NCI-H526 (cell line): ENCODE measurements around the gene KNG1.

Experiments used
- DNase-seq, 2 experiments: peaks; one replicate each; lab custom pipeline; 2025; lab: John Stamatoyannopoulos, UW

The KNG1 gene

GRCh38 chr3:186779204-186779603 lies 62.0 kb downstream of the KNG1 start:
- DNase-seq, result no peak

DNA sequence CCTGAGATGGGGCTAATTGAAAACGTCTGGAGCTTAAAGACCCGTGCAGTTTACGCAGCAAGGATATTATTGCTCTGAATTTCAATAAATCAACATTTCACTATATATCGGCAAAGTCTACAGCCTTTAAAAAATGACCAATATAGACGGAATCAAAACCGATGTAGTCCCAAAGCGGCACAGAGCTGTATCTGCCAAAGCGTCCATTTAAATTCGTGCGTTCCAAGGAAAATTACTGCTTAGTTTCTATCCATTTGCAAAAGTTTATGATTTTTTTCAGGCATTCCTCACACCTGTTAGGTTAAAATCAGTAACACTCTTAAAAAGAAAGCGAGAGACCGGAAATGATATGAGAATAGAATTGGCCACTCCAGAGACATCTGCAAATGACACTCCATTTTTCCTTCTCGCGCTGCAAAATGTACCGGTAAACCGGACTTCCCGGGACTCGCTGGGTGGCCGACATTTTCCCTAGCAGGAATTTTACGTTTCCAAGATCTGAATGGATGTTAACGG lies 65.4 kb downstream of the KNG1 start:
- DNase-seq, result peak in 1 of 2 experiments; percentile 74

- DNase-seq, result peak; percentile 77 to 94
Measured at GRCh38 chr3:186783058-186783730, 66.0 kb downstream of the KNG1 start, which contains the start of gene EIF4A2. Gene EIF4A2, plus strand, starts transcription at chr3:186783577. Its CDS starts 34 bp downstream, at chr3:186783611.

DNA sequence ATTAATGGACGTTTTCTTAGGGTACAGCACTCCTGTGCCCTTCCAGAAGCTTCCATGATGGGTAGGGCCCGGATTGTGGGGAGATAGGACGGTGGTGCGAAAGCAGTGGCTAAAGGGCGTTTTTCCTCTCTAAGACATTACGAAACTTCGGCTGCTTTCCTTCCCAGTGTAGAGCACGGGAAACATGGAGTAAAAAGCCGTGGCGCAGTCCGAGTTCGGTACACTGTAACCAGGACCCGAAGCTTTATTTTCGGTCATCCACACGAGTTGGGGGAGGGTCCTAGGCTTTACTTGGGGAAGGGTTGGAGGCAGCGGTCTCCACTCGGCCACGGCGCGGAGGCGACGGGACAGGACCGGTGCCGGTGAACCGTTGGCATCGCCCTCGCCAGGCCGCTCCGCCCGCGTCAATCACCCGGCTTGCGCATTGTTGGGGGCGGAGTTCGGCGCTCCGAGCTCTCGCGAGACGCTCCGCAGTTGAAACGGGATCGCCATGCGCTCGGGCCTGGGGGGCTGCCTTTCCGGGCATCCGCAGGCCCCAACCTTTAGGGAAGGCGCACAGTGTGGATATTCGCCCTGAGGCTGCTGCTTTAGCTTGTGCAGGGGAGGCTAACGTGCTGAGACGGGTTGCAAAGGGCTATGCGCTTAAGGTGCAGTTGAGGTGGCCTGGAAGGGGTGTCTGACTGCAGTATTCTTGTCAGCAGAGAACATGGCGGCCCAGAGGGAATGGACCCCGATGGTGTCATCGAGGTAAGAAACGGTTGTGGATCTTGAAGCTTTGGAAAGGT lies 66.8 kb downstream of the KNG1 start:
- DNase-seq, result peak in 1 of 2 experiments; percentile 83

DNA sequence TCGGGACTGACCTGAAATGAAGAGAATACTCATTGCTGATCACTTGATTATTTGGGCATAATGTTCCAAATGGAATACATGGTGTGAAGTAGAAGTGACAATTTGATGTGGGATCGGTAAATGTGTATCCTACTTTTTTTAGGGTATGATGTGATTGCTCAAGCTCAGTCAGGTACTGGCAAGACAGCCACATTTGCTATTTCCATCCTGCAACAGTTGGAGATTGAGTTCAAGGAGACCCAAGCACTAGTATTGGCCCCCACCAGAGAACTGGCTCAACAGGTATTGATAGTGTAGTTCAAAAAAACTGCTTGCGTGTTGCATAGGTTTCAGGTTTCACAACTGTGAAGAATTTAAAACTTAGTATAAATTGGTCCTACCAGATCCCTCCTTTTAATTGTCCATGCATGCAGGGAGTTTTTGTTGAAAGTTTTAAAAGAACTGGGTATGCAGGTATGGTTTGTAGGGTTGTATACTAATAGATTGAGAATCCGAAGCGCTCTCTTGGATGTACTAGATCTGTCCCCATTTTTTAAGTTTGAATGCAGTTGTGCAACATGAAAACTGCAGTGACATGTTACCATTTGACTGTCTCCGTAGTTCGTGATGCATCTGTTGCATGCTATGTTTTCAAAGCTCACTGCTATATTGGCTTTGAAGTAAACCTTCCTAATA lies 67.8 kb downstream of the KNG1 start:
- no peak for DNase-seq

DNA sequence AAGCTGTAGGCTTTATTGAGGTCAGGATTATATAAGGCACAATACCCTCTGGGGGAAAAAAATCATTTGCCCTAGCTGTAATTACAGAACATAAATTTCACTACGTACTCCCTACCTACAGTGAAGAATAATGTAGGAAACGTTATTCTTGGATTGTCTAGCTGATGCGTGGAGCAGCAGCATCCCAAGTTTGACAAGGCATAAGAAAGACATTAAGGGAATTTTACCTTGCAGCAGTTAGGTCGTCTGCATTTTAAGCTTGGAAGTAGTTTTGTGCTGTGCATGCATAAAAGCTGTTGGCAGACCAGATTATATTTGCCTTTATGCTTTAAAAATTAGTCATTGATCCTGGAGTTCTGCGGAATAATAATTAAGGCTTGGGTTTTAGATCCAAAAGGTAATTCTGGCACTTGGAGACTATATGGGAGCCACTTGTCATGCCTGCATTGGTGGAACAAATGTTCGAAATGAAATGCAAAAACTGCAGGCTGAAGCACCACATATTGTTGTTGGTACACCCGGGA lies 68.4 kb downstream of the KNG1 start:
- no peak for DNase-seq

DNA sequence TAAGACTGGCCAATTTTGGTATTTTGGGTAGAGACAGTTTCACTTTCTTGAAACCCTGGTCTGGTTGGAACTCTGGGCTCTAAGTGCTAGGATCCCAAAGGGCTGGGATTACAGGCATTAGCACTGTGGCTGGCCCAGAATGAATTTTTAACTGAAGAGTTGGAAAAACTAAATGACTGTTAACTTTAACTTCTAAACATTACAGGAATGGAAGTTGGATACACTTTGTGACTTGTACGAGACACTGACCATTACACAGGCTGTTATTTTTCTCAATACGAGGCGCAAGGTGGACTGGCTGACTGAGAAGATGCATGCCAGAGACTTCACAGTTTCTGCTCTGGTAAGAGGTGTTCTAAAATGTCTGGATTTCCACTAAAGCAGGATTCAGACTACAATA lies 69.8 kb downstream of the KNG1 start:
- no peak for DNase-seq

DNA sequence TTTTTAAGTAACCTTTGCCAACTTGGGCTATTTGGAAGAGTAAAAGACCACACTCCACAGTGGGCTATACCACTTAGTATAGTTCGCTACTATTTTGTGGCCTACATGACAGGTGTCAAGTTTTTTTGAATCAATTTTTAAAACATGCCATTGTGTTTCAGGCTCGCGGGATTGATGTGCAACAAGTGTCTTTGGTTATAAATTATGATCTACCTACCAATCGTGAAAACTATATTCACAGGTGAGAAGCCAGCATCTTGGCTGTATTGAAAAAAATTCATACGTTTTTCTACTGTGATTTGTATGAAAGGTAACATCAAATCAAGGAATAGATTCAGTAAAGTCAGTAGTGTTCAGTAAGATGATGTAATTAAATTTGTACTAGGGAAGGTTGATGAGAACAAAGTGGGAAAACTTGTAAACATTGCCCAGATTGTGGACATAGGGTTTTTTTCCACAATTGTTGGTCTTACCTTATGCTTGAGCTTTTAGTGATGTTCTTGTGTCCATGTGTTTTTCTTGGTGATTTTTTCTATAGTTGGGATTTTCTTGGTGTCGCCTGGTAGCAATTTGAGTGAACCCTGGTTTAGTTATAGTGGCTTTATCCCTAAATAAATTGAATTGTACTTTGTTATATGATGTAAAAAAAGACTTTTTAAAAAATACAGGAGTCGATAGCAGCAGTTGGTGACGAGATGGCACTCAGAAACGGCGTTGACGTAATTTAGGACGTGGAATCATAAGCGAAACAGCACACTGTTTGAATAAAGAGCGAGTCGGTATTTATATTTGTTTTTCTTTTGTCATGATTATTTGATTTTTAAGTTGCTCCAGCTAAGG lies 70.7 kb downstream of the KNG1 start:
- DNase-seq, result no peak

- no peak for DNase-seq
Measured at GRCh38 chr3:186788482-186789370, 71.6 kb downstream of the KNG1 start.

DNA sequence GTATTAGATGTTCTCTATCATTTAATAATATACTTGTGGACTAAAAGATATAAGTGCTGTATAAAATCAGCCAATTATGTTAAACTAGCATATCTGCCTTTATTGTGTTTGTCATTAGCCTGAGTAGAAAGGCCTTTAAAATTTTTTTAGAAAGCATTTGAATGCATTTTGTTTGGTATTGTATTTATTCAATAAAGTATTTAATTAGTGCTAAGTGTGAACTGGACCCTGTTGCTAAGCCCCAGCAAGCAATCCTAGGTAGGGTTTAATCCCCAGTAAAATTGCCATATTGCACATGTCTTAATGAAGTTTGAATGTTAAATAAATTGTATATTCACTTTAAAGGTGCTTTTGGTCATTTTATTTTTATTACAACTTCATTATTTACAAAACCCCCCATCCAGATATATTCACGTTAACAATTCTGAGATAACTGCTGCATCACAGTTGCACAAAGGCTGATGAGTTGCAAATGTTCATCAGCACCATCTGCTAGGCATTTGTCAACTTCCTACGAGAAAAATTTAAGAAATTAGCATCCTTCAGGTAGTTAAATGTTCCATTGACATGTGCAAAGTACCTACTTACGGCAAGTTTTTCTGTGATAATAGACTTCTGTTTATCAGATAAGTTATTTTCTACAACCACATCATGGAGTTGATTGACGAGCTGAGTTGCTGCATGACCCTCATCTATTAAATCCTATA lies 72.5 kb downstream of the KNG1 start:
- no peak for DNase-seq

GRCh38 chr3:186790261-186790981 lies 73.3 kb downstream of the KNG1 start:
- no peak for DNase-seq
